ENCODE data around the gene ACKR2. TPM values are rescaled to one million over a fixed set of nuclear protein-coding genes. Genes with fewer than 3 reads are reported as not detected.

The ACKR2 gene
- total and polyA plus RNA-seq, 2 of the 13 experiments (the other 11 are each of a cell fraction or from before 2014, with no cell fraction given) = 1.1 to 1.9 TPM

DNA sequence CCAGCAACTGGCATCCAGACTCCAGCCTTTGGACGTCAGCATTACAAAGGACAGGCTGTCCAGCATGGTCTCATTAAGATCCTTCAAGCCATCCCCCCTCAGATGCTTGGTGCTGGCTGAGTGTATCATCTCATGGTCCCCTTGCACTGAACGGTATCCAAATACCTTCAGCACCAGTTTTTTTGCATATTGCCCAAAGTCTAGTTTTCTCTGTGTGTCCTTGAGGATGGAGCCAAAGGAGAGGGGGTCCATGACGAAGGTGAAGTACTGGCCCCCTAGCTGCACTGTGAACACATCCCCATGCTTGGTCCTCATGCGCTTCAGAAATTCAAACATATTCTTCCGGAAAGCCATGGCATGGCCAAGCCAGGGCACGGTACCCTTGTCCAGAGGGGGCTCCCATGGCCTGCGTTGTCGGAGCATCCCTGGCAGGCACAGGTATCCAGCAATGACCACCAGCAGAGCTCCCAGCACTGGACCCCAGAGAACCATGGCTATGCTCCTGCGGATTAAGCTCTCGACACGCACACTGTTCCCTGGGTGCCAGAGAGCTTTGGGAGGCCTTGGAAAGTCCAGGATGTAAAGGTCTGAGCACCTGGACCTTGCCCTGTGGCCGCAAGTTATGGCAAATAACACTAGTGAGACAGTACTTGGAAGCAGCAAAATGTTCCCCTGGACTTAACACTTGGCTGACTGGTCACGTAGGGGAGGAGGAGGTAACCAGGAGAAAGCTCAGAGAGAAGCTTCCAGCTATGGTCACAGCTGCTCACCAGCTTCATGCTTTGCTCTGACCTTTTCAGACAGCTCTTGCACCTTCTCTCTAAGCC lies 66.3 kb downstream of the ACKR2 start, which contains the start of gene CYP8B1 (continued):
- TF ChIP-seq ZNF318 (CRISPR knock-in tag; IDR thresholded peaks at IDR 0.05) (no peak), ZNF768 (CRISPR knock-in tag; IDR thresholded peaks at IDR 0.05) (no peak; the same call in 1 of the 2 replicates), ZNF713 (CRISPR knock-in tag; IDR thresholded peaks at IDR 0.05) (no peak), KDM6A (CRISPR knock-in tag; IDR thresholded peaks at IDR 0.05; ENCODE audit: low read depth) (peak; percentile 92), MIER2 (CRISPR knock-in tag; IDR thresholded peaks at IDR 0.05) (peak; percentile 60; the same call in 1 of the 2 replicates), ZNF777 (CRISPR knock-in tag; IDR thresholded peaks at IDR 0.05) (no peak), ZNF781 (CRISPR knock-in tag; IDR thresholded peaks at IDR 0.05; ENCODE audit: borderline replicate concordance, not compliant biosample characterization) (peak; percentile 49), NFKBIZ (CRISPR knock-in tag; IDR thresholded peaks at IDR 0.05) (no peak), ZNF274 (CRISPR knock-in tag; IDR thresholded peaks at IDR 0.05) (peak; percentile 50; the same call in 1 of the 2 replicates), ATAD3A (CRISPR knock-in tag; IDR thresholded peaks at IDR 0.05) (no peak), ZNF776 (CRISPR knock-in tag; IDR thresholded peaks at IDR 0.05) (peak; percentile 81), ZSCAN31 (CRISPR knock-in tag; IDR thresholded peaks at IDR 0.05; ENCODE audit: low read depth) (no peak), RNF2 (conservative IDR thresholded peaks at IDR 0.05; ENCODE audit: low read depth) (no peak), ZNF883 (CRISPR knock-in tag; IDR thresholded peaks at IDR 0.05; ENCODE audit: not compliant biosample characterization) (peak; percentile 50), TFDP1 (CRISPR knock-in tag; IDR thresholded peaks at IDR 0.05; ENCODE audit: borderline replicate concordance) (peak; percentile 12; the same call in 1 of the 2 replicates), PAF1 (CRISPR knock-in tag; IDR thresholded peaks at IDR 0.05) (no peak), ZNF547 (CRISPR knock-in tag; IDR thresholded peaks at IDR 0.05) (no peak; the same call in 1 of the 2 replicates)
- TF ChIP-seq, protein P1, sequence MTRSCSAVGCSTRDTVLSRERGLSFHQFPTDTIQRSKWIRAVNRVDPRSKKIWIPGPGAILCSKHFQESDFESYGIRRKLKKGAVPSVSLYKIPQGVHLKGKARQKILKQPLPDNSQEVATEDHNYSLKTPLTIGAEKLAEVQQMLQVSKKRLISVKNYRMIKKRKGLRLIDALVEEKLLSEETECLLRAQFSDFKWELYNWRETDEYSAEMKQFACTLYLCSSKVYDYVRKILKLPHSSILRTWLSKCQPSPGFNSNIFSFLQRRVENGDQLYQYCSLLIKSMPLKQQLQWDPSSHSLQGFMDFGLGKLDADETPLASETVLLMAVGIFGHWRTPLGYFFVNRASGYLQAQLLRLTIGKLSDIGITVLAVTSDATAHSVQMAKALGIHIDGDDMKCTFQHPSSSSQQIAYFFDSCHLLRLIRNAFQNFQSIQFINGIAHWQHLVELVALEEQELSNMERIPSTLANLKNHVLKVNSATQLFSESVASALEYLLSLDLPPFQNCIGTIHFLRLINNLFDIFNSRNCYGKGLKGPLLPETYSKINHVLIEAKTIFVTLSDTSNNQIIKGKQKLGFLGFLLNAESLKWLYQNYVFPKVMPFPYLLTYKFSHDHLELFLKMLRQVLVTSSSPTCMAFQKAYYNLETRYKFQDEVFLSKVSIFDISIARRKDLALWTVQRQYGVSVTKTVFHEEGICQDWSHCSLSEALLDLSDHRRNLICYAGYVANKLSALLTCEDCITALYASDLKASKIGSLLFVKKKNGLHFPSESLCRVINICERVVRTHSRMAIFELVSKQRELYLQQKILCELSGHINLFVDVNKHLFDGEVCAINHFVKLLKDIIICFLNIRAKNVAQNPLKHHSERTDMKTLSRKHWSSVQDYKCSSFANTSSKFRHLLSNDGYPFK (CRISPR knock-in tag; IDR thresholded peaks at IDR 0.05; ENCODE audit: borderline replicate concordance) = no peak
